ENCODE measurements around the gene SDR39U1. TPM values are rescaled to one million over a fixed set of nuclear protein-coding genes. Genes with fewer than 3 reads are reported as not detected.

The SDR39U1 gene
- polyA plus RNA-seq, 3 donors: 41.0 to 59.4 (median 48.7) TPM

GRCh38 chr14:24399999-24400718 is 42.4 kb downstream of the SDR39U1 start:
- 51 to 55% (median 53%) methylated on average over 4 of the region's 4 CpGs for WGBS, 3 donors
- no peak overlapping the region for H3K27ac ChIP-seq (ENCODE audit: low read depth, low read length)

- WGBS, 3 donors: 8 to 47% (median 9%) methylated on average over 8 of the region's 8 CpGs
- peak overlapping the region; percentile 24 for H3K27ac ChIP-seq (ENCODE audit: low read depth, low read length)
Measured at GRCh38 chr14:24399447-24399822, 43.1 kb downstream of the SDR39U1 start.

- peak within 1 kb of the TSS; percentile 24 for H3K27ac ChIP-seq (ENCODE audit: low read depth, low read length)
- WGBS, 3 donors: 1 to 5% (median 3%) methylated on average over 28 to 54 of the region's 57 CpGs
Measured at GRCh38 chr14:24398653-24399446, 43.7 kb downstream of the SDR39U1 start, which contains the start of gene NYNRIN. NYNRIN (plus strand) TSS chr14:24399003; CDS start chr14:24399247, 244 bp downstream.

GRCh38 chr14:24398293-24398652 is 44.3 kb downstream of the SDR39U1 start:
- no peak overlapping the region for H3K27ac ChIP-seq (ENCODE audit: low read depth, low read length)
- WGBS, 3 donors: 12 to 45% (median 15%) methylated on average over 7 of the region's 7 CpGs

- WGBS, 3 donors: 46 to 68% (median 50%) methylated on average over 6 of the region's 6 CpGs
Measured at GRCh38 chr14:24397639-24398292, 44.8 kb downstream of the SDR39U1 start.

GRCh38 chr14:24395609-24396582 is 46.7 kb downstream of the SDR39U1 start:
- 41 to 75% (median 45%) methylated on average over 8 of the region's 8 CpGs for WGBS, 3 donors

More at GRCh38 chr14:24397639-24398292, 44.8 kb downstream of the SDR39U1 start:
- H3K27ac ChIP-seq (ENCODE audit: low read depth, low read length): no peak overlapping the region

GRCh38 chr14:24394275-24394674 is 48.3 kb downstream of the SDR39U1 start:
- 43 to 54% (median 44%) methylated on average over 3 of the region's 3 CpGs for WGBS, 3 donors
- no peak overlapping the region for H3K27ac ChIP-seq (ENCODE audit: low read depth, low read length)

More at GRCh38 chr14:24395609-24396582, 46.7 kb downstream of the SDR39U1 start:
- H3K27ac ChIP-seq (ENCODE audit: low read depth, low read length): no peak overlapping the region

GRCh38 chr14:24392325-24393091 is 50.1 kb downstream of the SDR39U1 start:
- 44 to 78% (median 68%) methylated on average over 8 of the region's 8 CpGs for WGBS, 3 donors
- H3K27ac ChIP-seq (ENCODE audit: low read depth, low read length): no peak overlapping the region

GRCh38 chr14:24390701-24391468 is 51.7 kb downstream of the SDR39U1 start:
- no peak overlapping the region for H3K27ac ChIP-seq (ENCODE audit: low read depth, low read length)
- WGBS, 3 donors: 47 to 76% (median 59%) methylated on average over 6 of the region's 6 CpGs

Other genes starting within 250 kb of the SDR39U1 start
- gene TM9SF1, start 247.3 kb downstream of the SDR39U1 start, polyA plus RNA-seq: 10 to 100 TPM; 13.6 to 44.0 (median 37.7) TPM
- under 1 TPM in 2 of 3 donors, not detected in 1; 0.05 to 0.06 TPM for gene TSSK4, start 237.1 kb downstream of the SDR39U1 start, polyA plus RNA-seq
- gene CHMP4A, start 229.3 kb downstream of the SDR39U1 start, polyA plus RNA-seq: 100 to 1,000 TPM in 1 of 3 donors, 10 to 100 TPM in 2; 59.6 to 108 (median 85.4) TPM
- 10 to 100 TPM; 17.7 to 47.6 (median 21.9) TPM for gene MDP1, start 226.7 kb downstream of the SDR39U1 start, polyA plus RNA-seq
- 100 to 1,000 TPM in 2 of 3 donors, 10 to 100 TPM in 1; 82.9 to 296 (median 245) TPM for gene NEDD8, start 210.4 kb downstream of the SDR39U1 start, polyA plus RNA-seq
- gene GMPR2, start 209.8 kb downstream of the SDR39U1 start, polyA plus RNA-seq: 10 to 100 TPM; 37.3 to 52.7 (median 52.0) TPM
- gene TINF2, start 200.2 kb downstream of the SDR39U1 start, polyA plus RNA-seq: 10 to 100 TPM; 35.3 to 58.9 (median 49.3) TPM
- 1 to 10 TPM; 2.5 to 4.6 (median 3.3) TPM for gene TGM1, start 179.6 kb downstream of the SDR39U1 start, polyA plus RNA-seq
- 10 to 100 TPM; 20.7 to 27.0 (median 23.0) TPM for gene RABGGTA, start 171.2 kb downstream of the SDR39U1 start, polyA plus RNA-seq
- 10 to 100 TPM; 11.3 to 26.4 (median 14.8) TPM for gene DHRS1, start 143.0 kb downstream of the SDR39U1 start, polyA plus RNA-seq
- gene NOP9, start 142.9 kb downstream of the SDR39U1 start, polyA plus RNA-seq: 10 to 100 TPM in 2 of 3 donors, 1 to 10 TPM in 1; 6.8 to 11.6 (median 11.0) TPM
- gene CIDEB, start 134.8 kb downstream of the SDR39U1 start, polyA plus RNA-seq: 10 to 100 TPM; 10.3 to 18.0 (median 10.6) TPM
- 1 to 10 TPM in 2 of 3 donors, under 1 TPM in 1; 0.79 to 5.9 (median 2.6) TPM for gene LTB4R2, start 132.6 kb downstream of the SDR39U1 start, polyA plus RNA-seq
- 10 to 100 TPM in 1 of 3 donors, 1 to 10 TPM in 2; 5.1 to 13.3 (median 6.2) TPM for gene LTB4R, start 131.3 kb downstream of the SDR39U1 start, polyA plus RNA-seq
- 100 to 1,000 TPM in 1 of 3 donors, 10 to 100 TPM in 1, 1 to 10 TPM in 1; 8.7 to 107 (median 56.4) TPM for gene ADCY4, start 107.7 kb downstream of the SDR39U1 start, polyA plus RNA-seq
- gene RIPK3, start 102.8 kb downstream of the SDR39U1 start, polyA plus RNA-seq: 10 to 100 TPM in 1 of 3 donors, 1 to 10 TPM in 2; 7.2 to 15.0 (median 8.4) TPM
- 100 to 1,000 TPM in 1 of 3 donors, 10 to 100 TPM in 2; 12.2 to 166 (median 39.6) TPM for gene NFATC4, start 74.6 kb downstream of the SDR39U1 start, polyA plus RNA-seq
- gene NYNRIN, start 43.8 kb downstream of the SDR39U1 start, polyA plus RNA-seq: 1 to 10 TPM; 2.7 to 7.6 (median 3.8) TPM
- 1 to 10 TPM in 2 of 3 donors, under 1 TPM in 1; 0.89 to 4.3 (median 3.0) TPM for gene CBLN3, start 13.1 kb downstream of the SDR39U1 start, polyA plus RNA-seq
- gene KHNYN, start 12.8 kb downstream of the SDR39U1 start, polyA plus RNA-seq: 10 to 100 TPM; 17.9 to 29.2 (median 24.5) TPM
- gene CMA1, start 65.5 kb upstream of the SDR39U1 start, polyA plus RNA-seq: 1 to 10 TPM in 1 of 3 donors, under 1 TPM in 2; 0.13 to 2.1 (median 0.90) TPM
- 1 to 10 TPM in 2 of 3 donors, under 1 TPM in 1; 0.26 to 3.3 (median 2.1) TPM for gene CTSG, start 133.5 kb upstream of the SDR39U1 start, polyA plus RNA-seq
- 1 to 10 TPM in 1 of 3 donors, under 1 TPM in 1, not detected in 1; 0.13 to 1.1 TPM for gene GZMH, start 166.9 kb upstream of the SDR39U1 start, polyA plus RNA-seq
- 1 to 10 TPM in 2 of 3 donors, under 1 TPM in 1; 0.29 to 2.0 (median 1.8) TPM for gene GZMB, start 191.4 kb upstream of the SDR39U1 start, polyA plus RNA-seq